ENCODE results near the gene SLC32A1. TPM values are rescaled to one million over a fixed set of nuclear protein-coding genes. Genes with fewer than 3 reads are reported as not detected.

The SLC32A1 gene
- total and polyA plus RNA-seq, 2 of the 4 experiments (the other 2 are of a cell fraction): not detected

GRCh38 chr20:38698541-38698940, 25.7 kb upstream of the SLC32A1 start:
- Histone ChIP-seq H3K4me3 (ENCODE audit: insufficient read depth, low read depth, low read length) (no peak overlapping the region), H2BK15ac (ENCODE audit: low read depth, low read length) (no peak overlapping the region), H4K91ac (ENCODE audit: insufficient read depth, low read depth, low read length) (no peak overlapping the region), H2BK5ac (ENCODE audit: low read depth, low read length, poor library complexity, severe bottlenecking) (no peak overlapping the region), H2AK5ac (ENCODE audit: low read depth, low read length) (no peak overlapping the region), H3K56ac (ENCODE audit: extremely low read depth, insufficient read depth, low read length) (no peak overlapping the region), H3K27ac (ENCODE audit: insufficient read depth, low read length) (no peak overlapping the region), H2BK20ac (ENCODE audit: low read depth, low read length) (no peak overlapping the region), H2AFZ (replicated peaks; ENCODE audit: low read length, poor library complexity) (no peak overlapping the region), H3K4me1 (ENCODE audit: control insufficient read depth, insufficient read depth, low read length) (no peaks in the 10 kb centered on the region), H3K14ac (replicated peaks; ENCODE audit: low read depth, low read length) (no peak overlapping the region), H3K9me3 (ENCODE audit: control insufficient read depth, insufficient read depth, low read length) (no peaks in the 10 kb centered on the region), H4K8ac (ENCODE audit: low read depth in 2 of 2, low read length in 2 of 2) (no peak overlapping the region), H4K5ac (ENCODE audit: low read depth, low read length) (no peak overlapping the region), H3K9me1 (ENCODE audit: insufficient read depth, low read length) (no peaks in the 10 kb centered on the region), H3K36me3 (ENCODE audit: control insufficient read depth, insufficient read depth, low read length) (no peaks in the 10 kb centered on the region), H3K79me1 (ENCODE audit: low read depth in 1 of 2, low read length in 2 of 2) (no peaks in the 10 kb centered on the region), H3K9ac (ENCODE audit: low read depth, low read length) (no peak overlapping the region), H2AK9ac (replicated peaks; ENCODE audit: low read depth, low read length, poor library complexity) (no peak overlapping the region), H3K4ac (ENCODE audit: low read depth, low read length) (no peak overlapping the region), H3K27me3 (ENCODE audit: control insufficient read depth, insufficient read depth, low read length) (peaks cover 5% of the 10 kb centered on the region), H3K23ac (ENCODE audit: low read depth, low read length) (no peak overlapping the region), H2BK120ac (ENCODE audit: low read depth, low read length) (no peak overlapping the region), H3K4me2 (ENCODE audit: low read depth, low read length) (no peak overlapping the region), H4K20me1 (ENCODE audit: insufficient read depth, low read length) (no peaks in the 10 kb centered on the region), H3K18ac (ENCODE audit: low read depth, low read length) (no peak overlapping the region)
- dilution Hi-C loops (cut with HindIII; ENCODE audit: low sequenced_read_pairs, unreplicated experiment) (no loop called here), in situ Hi-C loops (cut with MboI; ENCODE audit: low sequenced_read_pairs) (no loop called here), intact Hi-C loops (cut with micrococcal nuclease) (no loop called here)
- BruUV-seq (replicated peaks): no TSS peak
- TF ChIP-seq MXI1 (IDR thresholded peaks at IDR 0.05; ENCODE audit: borderline replicate concordance, low read depth, low read length): no peak
- TF ChIP-seq NFE2L2 (IDR thresholded peaks at IDR 0.05; ENCODE audit: low read depth, low read length): no peak
- no peak for TF ChIP-seq CEBPB (IDR thresholded peaks at IDR 0.05; ENCODE audit: low read depth, low read length)
- no peak for DNase-seq
- no peak for ATAC-seq (ENCODE audit: low read depth)
- 61% methylated on average over 13 of the region's 15 CpGs; no CpG with 5 or more reads in 1 of the 2 experiments for WGBS, 2 experiments (ENCODE audit: extremely low coverage in 2 of 2, insufficient read length in 1 of 2)
- ChIA-PET CTCF (no interaction called here), POLR2A (ENCODE audit: unreplicated experiment) (no interaction called here)

Measured in IMR-90 (cell line).